Stomach (tissue), 4 donors: Measurements from ENCODE around the gene PRC1.

Source experiments
- CTCF ChIP-seq, 7 experiments: fragments of 450-650 bp in 4 of 7; fragments of 200-600 bp in 3 of 7; sonication (generic) in 3 of 7; IDR thresholded peaks; one replicate each; pipeline ENCODE4 v1.5.1; 2016 to 2019; ENCODE audit warnings: antibody characterized with exemption in 7 of 7, control low read depth in 2 of 7, mild to moderate bottlenecking in 1 of 7
- EP300 ChIP-seq: sonication (generic); formaldehyde crosslinking; IDR thresholded peaks from one replicate; pipeline ENCODE4 v1.6.1; 2017; ENCODE audit warnings: antibody characterized with exemption
- POLR2A ChIP-seq, 4 donors: fragments of 450-650 bp; IDR thresholded peaks; one replicate each; pipeline ENCODE4 v1.6.1; 2016; ENCODE audit warnings: antibody characterized with exemption in 4 of 4, control low read depth in 2 of 4, mild to moderate bottlenecking in 1 of 4, moderate library complexity in 1 of 4

- TF ChIP-seq POLR2A (IDR thresholded peaks at IDR 0.05) (no peak), CTCF (IDR thresholded peaks at IDR 0.05) (no peak), EP300 (no peak)
These were observed 38.6 kb downstream of the PRC1 start for GRCh38 chr15:90955624-90956273.
